Chondrocyte (in vitro differentiated cells): ENCODE results near the gene INSYN2B. TPM values are rescaled to one million over a fixed set of nuclear protein-coding genes. Genes with fewer than 3 reads are reported as not detected.

Source experiments
- DNase-seq: peaks from one replicate; pipeline ENCODE4 v3.0.0; 2021; ENCODE audit warnings: mixed read lengths, low spot score
- H3K27ac Mint-ChIP-seq: one replicate; pipeline ENCODE4 v1.8.0; 2021; ENCODE audit warnings: mild to moderate bottlenecking, moderate library complexity, mixed read lengths; ENCODE audit not compliant: unreplicated experiment
- H3K27me3 Mint-ChIP-seq: 2 replicates; pipeline ENCODE4 v1.8.0; 2021; ENCODE audit warnings: low read depth, mixed read lengths
- H3K36me3 Mint-ChIP-seq: 2 replicates; pipeline ENCODE4 v1.8.0; 2021; ENCODE audit warnings: low read depth, mixed read lengths
- H3K4me1 Mint-ChIP-seq: 2 replicates; pipeline ENCODE4 v1.8.0; 2021; ENCODE audit warnings: low read depth, mild to moderate bottlenecking, mixed read lengths
- H3K4me3 Mint-ChIP-seq: one replicate; pipeline ENCODE4 v1.8.0; 2021; ENCODE audit warnings: mild to moderate bottlenecking, moderate library complexity, mixed read lengths; ENCODE audit not compliant: unreplicated experiment
- H3K9me3 Mint-ChIP-seq: 2 replicates; pipeline ENCODE4 v1.8.0; 2021; ENCODE audit warnings: low read depth, mixed read lengths
- total RNA-seq: library from RNA; stranded (reverse); gene quantifications from 3 replicates; pipeline ENCODE4 v1.2.1, GENCODE V29; 2021
- TF ChIP-seq, protein P1 (sequence below): fragments of 200-600 bp; sonication (generic); IDR thresholded peaks from 2 replicates; pipeline ENCODE4 v1.5.0; 2021; ENCODE audit warnings: antibody characterized with exemption, mild to moderate bottlenecking, moderate library complexity

The INSYN2B gene
- total RNA-seq, 1 donor from 2014 or later = 0.12 TPM

GRCh38 chr5:170012622-170013021 is 32.3 kb upstream of the INSYN2B start:
- Mint-ChIP-seq H3K27me3 (peaks cover 7% of the 10 kb centered on the region), H3K4me1 (no peaks in the 10 kb centered on the region), H3K4me3 (no peak overlapping the region), H3K27ac (no peak overlapping the region), H3K36me3 (no peaks in the 10 kb centered on the region), H3K9me3 (peaks cover 5% of the 10 kb centered on the region)
- TF ChIP-seq, protein P1, sequence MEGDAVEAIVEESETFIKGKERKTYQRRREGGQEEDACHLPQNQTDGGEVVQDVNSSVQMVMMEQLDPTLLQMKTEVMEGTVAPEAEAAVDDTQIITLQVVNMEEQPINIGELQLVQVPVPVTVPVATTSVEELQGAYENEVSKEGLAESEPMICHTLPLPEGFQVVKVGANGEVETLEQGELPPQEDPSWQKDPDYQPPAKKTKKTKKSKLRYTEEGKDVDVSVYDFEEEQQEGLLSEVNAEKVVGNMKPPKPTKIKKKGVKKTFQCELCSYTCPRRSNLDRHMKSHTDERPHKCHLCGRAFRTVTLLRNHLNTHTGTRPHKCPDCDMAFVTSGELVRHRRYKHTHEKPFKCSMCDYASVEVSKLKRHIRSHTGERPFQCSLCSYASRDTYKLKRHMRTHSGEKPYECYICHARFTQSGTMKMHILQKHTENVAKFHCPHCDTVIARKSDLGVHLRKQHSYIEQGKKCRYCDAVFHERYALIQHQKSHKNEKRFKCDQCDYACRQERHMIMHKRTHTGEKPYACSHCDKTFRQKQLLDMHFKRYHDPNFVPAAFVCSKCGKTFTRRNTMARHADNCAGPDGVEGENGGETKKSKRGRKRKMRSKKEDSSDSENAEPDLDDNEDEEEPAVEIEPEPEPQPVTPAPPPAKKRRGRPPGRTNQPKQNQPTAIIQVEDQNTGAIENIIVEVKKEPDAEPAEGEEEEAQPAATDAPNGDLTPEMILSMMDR = no peak
- DNase-seq = no peak

GRCh38 chr5:170011751-170012150 is 31.5 kb upstream of the INSYN2B start:
- peaks cover 7% of the 10 kb centered on the region for H3K27me3 Mint-ChIP-seq
- DNase-seq = no peak
- TF ChIP-seq, protein P1 = no peak
- H3K4me1 Mint-ChIP-seq = no peaks in the 10 kb centered on the region
- no peak overlapping the region for H3K4me3 Mint-ChIP-seq
- peaks cover 5% of the 10 kb centered on the region for H3K9me3 Mint-ChIP-seq
- H3K36me3 Mint-ChIP-seq = no peaks in the 10 kb centered on the region
- no peak overlapping the region for H3K27ac Mint-ChIP-seq

DNA sequence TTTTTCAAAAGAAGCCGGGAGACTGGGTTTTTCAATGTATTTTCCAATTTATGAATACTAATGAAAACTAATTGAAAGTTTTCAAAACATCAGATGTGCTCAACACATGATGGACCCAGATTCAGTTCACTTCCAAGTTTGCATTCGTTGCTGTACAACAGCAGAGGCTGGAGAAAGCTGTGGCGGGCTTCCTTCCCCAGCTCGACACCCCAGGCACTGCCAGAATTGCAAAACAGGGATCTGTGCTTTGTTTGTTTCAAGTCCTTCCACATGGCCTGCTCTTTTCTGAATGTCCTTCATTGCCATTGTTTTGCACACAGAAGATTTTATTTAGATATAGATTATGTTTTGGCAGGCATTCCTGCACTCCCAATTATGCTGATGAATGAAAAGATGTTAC is 30.3 kb upstream of the INSYN2B start:
- Mint-ChIP-seq H3K9me3 (peaks cover 5% of the 10 kb centered on the region), H3K36me3 (no peaks in the 10 kb centered on the region), H3K4me3 (no peak overlapping the region), H3K27me3 (peaks cover 8% of the 10 kb centered on the region), H3K27ac (no peak overlapping the region), H3K4me1 (no peaks in the 10 kb centered on the region)
- no peak for DNase-seq
- TF ChIP-seq, protein P1 = no peak

- peaks cover 5% of the 10 kb centered on the region for H3K9me3 Mint-ChIP-seq
- no peak overlapping the region for H3K4me3 Mint-ChIP-seq
- no peaks in the 10 kb centered on the region for H3K36me3 Mint-ChIP-seq
These were observed 28.1 kb upstream of the INSYN2B start for GRCh38 chr5:170008376-170008775.

DNA sequence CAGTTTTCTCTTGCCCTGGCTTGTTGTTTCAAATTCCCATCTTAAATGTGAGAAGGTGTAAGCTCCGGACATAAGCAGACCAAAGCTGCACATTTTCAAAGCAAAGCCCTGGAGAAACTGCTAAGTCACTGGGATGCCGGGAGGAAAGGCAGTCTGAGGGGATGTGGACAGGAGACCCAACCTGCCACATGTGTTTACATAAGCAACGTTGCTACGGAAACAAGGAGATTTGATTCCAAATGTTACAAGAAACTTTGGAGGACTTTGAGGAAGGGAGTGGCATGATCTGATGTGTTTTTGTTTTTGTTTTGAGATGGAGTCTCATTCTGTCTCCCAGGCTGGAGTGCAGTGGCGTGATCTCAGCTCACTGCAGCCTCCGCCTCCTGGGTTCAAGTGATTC is 25.7 kb upstream of the INSYN2B start:
- no peaks in the 10 kb centered on the region for H3K36me3 Mint-ChIP-seq
- H3K27ac Mint-ChIP-seq = no peak overlapping the region
- peaks cover 8% of the 10 kb centered on the region for H3K27me3 Mint-ChIP-seq
- no peaks in the 10 kb centered on the region for H3K9me3 Mint-ChIP-seq
- no peak overlapping the region for H3K4me3 Mint-ChIP-seq
- H3K4me1 Mint-ChIP-seq = no peaks in the 10 kb centered on the region
- no peak for DNase-seq
- TF ChIP-seq, protein P1 = no peak

More at GRCh38 chr5:170008376-170008775, 28.1 kb upstream of the INSYN2B start:
- H3K27me3 Mint-ChIP-seq = peaks cover 8% of the 10 kb centered on the region
- H3K27ac Mint-ChIP-seq = no peak overlapping the region
- TF ChIP-seq, protein P1 = no peak
- no peaks in the 10 kb centered on the region for H3K4me1 Mint-ChIP-seq
- DNase-seq = no peak
